A673 (cell line): ENCODE data around the gene FOLR2.

Experiments
- CTCF ChIP-seq: fragments of 300-800, 200-600 bp; sonication (generic); conservative IDR thresholded peaks from 2 replicates; pipeline ENCODE4 v1.5.1; 2017; ENCODE audit warnings: low read depth, mild to moderate bottlenecking, antibody characterized with exemption, low read length, moderate library complexity, mixed read lengths
- EZH2 ChIP-seq: fragments of 200-600 bp; sonication (generic); IDR thresholded peaks from 2 replicates; pipeline ENCODE4 v1.6.1; 2017; ENCODE audit warnings: borderline replicate concordance, low read depth, mild to moderate bottlenecking, mixed read lengths, antibody characterized with exemption, low read length; ENCODE audit not compliant: poor library complexity, severe bottlenecking

GRCh38 chr11:72239313-72239848 is 22.8 kb downstream of the FOLR2 start:
- TF ChIP-seq EZH2, result no peak
- no peak for TF ChIP-seq CTCF
